DMS79 treated with DMSO at 0.1 percent for 48 hours (cell line): ENCODE data around the gene EDEM2.
"Not testable (repeated sequence)": the region's sequence is repeated elsewhere in the genome, so short reads cannot be mapped to it uniquely, and the experiment has no call there.

Experiments
- DNase-seq: peaks from one replicate; lab custom pipeline; 2025; lab: John Stamatoyannopoulos, UW

Gene EDEM2, protein sequence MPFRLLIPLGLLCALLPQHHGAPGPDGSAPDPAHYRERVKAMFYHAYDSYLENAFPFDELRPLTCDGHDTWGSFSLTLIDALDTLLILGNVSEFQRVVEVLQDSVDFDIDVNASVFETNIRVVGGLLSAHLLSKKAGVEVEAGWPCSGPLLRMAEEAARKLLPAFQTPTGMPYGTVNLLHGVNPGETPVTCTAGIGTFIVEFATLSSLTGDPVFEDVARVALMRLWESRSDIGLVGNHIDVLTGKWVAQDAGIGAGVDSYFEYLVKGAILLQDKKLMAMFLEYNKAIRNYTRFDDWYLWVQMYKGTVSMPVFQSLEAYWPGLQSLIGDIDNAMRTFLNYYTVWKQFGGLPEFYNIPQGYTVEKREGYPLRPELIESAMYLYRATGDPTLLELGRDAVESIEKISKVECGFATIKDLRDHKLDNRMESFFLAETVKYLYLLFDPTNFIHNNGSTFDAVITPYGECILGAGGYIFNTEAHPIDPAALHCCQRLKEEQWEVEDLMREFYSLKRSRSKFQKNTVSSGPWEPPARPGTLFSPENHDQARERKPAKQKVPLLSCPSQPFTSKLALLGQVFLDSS

GRCh38 chr20:35146920-35147574, at the start of gene EDEM2:
Gene EDEM2, minus strand, starts transcription at chr20:35147336. Its CDS starts 78 bp downstream, at chr20:35147258.
- DNase-seq = peak; percentile 81

- DNase-seq = no peak
These were observed 49.2 kb upstream of the EDEM2 start for GRCh38 chr20:35196313-35196712.

DNA sequence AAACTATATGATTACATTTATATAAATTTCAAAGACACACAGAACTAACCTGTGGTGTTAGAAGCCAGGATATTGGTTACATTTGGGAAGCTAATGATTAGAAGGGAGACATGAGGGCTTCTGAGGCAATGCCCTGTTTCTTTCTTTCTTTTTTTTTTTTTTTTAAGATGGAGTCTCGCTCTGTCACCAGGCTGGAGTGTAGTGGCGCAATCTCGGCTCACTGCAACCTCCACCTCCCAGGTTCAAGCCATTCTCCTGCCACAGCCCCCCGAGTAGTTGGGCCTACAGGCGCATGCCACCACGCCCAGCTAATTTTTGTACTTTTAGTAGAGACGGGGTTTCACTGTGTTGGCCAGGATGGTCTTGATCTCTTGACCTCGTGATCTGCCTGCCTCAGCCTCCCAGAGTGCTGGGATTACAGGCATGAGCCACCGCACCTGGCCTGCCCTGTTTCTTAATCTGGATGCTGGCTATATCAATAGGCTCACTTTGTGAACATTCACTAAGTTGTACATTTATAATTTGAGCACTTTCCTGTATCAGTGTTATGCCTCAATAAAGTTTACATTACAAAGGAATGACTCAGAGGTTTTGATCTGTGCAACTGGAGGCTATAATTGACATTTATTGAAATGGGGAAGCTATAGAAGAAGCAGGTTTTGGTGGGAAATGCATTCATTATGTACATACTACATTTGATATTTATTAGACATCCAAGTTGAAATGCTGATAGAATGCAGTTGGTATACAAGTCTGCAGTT, 46.1 kb upstream of the EDEM2 start:
- not testable (repeated sequence) for DNase-seq

DNA sequence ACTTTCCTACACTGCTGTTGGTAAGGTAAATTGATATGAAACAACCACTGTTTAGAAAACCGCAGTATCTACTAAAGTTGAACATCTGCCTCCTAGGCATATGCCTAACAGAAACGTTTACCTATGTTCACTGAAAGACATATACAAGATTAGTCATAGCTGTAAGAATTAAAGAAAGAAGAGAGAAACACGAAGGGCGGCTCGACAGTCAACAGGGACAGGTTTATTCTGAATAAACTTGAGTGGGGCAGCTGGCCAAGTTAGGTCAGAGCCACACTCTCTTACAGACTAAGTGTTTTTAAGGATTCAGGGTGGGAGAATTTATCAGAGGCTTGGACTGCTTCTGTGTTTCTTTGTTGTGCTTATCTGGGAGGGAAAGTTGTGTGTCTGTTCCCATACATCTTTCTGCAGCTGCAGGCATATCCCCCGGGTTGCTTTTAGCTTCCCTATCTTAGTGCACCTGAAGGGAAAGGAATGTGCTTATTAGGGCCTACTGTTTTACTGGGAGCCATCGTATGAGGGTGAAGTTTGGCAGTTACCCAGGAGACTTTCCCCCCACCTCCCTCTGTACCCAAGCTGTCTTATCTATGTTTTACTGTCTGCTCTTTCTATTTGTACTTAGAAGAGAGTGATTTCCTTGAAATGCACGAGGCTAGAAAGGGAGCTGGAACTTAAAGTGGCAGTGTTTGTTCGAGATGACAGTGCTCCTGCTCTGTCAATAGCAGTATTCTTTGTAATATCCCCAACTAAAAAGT, 45.2 kb upstream of the EDEM2 start:
- no peak for DNase-seq

DNA sequence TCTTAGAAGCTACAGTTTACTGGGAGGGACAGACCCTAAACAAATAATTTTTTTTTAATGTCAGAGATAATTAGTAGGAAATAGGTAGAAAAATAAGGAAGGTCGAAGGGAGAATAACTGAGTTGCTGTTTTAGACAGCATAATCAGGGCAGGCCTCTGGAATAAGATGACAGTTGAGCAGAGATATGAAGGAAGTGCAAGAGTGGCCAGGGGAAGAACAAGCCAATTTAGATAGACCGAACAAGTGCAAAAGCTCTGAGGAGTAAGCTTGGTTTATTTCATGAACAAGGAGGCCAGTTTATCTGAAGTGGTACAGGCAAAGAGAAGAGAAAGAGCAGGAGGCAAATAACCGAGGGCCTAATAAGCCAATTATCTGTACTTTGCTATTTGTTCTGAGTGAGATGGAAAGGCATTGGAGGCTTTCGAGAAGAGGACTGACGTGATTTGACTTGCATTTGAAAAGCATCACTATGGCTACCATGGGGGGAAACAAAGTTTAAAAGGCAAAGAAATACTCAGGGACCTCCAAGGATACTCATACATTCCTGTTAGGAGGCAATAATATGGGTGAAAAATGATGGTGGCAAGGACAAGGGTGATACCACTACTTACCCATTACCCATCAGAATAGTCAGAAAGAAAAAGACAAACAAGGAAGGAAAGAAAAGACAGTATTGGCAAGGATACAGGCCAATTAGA, 44.4 kb upstream of the EDEM2 start:
- DNase-seq = no peak

GRCh38 chr20:35190556-35190955, 43.4 kb upstream of the EDEM2 start:
- no peak for DNase-seq

- not testable (repeated sequence) for DNase-seq
These were observed 42.1 kb upstream of the EDEM2 start for GRCh38 chr20:35189223-35189622.

DNA sequence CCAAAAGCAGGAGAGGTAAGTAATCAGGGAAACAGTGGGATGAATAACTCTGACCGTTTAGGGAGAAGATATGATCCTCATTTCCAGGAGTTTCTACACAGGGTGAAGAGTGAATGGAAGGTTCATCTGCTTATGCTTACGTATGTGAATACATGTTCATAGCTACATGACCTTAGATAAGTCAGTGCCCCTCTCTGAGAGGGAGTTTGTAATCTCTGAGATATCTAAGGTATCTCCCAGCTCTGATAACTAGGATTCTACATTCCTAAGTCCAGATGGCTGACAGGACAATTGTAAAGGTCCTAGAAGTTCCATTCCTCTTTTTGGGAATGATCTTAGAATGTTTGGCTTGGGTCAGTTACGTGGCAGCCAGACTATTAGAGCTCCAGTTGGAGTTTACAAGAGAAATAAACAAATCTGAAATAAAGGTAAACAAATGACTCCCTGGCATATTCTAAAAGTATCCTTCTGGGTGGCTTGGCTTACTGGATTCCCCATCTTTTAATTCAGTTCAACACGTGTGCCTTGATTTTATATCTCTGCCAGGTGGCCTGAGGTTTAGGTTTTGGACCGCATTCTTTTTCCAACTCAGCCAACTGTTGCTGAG, 40.6 kb upstream of the EDEM2 start:
- DNase-seq = no peak

DNA sequence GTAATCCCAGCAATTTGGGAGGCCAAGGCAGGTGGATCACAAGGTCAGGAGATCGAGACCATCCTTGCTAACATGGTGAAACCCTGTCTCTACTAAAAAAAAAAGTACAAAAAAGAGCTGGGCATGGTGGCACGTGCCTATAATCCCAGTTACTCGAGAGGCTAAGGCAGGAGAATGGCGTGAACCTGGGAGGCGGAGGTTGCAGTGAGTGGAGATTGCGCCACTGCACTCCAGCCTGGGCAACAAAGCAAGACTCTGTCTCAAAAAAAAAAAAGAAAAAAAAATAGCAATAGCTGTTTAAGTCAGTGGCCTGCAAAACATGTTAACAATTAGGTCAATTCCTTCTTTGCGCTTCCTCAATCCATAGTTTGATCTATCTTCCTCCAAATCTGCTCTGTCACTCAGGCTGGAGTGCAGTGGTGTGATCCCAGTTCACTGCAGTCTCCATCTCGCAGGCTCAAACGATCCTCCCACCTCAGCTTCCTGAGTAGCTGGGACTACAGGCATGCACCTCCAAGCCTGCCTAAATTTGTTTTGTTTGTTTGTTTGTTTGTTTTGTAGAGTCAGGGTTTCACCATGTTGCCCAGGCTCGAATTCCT, 39.7 kb upstream of the EDEM2 start:
- DNase-seq = not testable (repeated sequence)

- DNase-seq = no peak
These were observed 34.6 kb upstream of the EDEM2 start for GRCh38 chr20:35181731-35182130.

DNA sequence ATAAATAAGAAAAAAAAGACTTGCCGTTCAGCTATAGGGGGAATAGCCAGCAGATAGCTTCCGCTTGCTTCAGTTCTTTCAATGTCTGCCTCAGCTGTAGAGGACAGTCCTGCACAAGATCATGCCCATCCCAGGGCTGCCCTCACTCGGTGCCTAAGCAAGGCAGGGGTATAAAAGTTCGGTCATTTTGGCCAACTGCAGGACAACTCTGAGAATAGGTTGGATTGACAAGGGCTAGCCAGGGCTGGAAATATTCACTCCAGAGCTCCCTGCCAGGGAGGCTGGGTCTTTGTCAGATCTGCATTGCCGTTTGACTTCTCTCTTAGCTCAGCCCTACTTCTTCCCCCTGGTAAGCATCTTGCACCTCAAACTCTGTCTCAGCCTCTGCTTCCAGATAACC, 33.1 kb upstream of the EDEM2 start:
- no peak for DNase-seq

DNA sequence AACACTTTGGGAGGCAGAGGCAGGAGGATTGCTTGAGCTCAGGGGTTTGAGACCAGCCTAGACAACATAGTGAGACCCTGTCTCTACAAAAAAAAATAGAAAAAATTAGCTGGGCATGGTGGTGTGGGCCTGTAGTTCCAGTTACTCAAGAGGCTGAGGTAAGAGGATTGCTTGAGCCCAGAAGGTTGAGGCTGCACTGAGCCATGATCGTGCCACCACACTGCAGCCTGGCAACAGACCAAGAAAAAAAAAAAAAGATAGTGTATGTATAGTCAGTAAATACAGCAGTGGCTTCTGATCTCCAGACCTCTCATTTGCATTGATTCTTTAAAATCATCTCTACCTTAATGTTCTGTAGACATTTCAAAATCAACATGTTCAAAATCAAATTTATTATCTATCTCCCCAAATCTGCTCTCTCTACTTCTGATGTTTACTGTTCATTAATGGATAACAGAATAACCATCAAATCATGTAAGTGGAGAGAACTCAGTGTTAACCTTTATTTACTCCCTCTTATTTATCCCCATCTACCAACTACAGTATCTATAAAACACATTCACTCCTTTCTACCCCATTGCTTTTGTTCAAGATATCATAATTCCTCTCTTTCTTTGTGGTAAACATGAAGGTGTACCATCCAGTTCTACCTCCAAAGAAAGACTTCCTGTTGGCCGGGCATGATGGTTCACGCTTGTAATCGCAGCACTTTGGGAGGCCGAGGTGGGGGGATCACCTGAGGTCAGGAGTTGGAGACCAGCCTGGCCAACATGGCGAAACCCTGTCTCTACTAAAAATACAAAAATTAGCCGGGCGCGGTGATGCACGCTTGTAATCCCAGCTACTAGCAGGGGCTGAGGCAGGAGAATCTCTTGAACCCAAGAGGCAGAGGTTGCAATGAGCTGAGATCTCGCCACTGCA, 32.4 kb upstream of the EDEM2 start:
- DNase-seq = no peak

GRCh38 chr20:35176132-35176531, 29.0 kb upstream of the EDEM2 start:
- DNase-seq = no peak

- no peak for DNase-seq
These were observed 27.5 kb upstream of the EDEM2 start for GRCh38 chr20:35174458-35175216.

DNA sequence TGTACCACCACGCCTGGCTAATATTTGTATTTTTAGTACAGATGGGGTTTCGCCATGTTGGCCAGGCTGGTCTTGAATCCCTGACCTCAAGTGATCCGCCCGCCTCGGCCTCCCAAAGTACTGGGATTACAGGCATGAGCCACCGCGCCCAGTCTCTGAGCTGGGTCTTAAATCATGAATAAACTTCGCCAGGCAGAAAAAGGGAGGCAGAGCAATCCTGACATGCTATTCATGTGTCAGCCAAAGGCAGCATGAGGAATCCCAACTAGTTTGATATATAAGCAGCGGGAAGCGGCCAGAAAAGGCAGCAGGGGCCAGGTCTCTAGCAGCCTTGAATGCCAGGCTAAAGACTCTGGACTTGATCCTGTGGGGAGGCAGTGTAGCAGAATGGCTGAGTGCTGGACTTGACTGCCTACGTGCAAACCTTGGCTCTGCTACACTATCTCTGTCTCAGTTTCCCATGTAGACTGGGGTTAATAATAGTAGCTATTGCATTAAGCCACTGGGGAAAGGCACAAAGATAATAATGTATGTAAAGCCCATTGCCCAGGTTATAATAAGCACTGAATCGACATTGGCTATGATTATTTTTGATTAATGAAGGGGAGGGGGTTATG, 26.5 kb upstream of the EDEM2 start:
- DNase-seq = no peak

- DNase-seq = no peak
These were observed 25.3 kb upstream of the EDEM2 start for GRCh38 chr20:35172434-35172806.

DNA sequence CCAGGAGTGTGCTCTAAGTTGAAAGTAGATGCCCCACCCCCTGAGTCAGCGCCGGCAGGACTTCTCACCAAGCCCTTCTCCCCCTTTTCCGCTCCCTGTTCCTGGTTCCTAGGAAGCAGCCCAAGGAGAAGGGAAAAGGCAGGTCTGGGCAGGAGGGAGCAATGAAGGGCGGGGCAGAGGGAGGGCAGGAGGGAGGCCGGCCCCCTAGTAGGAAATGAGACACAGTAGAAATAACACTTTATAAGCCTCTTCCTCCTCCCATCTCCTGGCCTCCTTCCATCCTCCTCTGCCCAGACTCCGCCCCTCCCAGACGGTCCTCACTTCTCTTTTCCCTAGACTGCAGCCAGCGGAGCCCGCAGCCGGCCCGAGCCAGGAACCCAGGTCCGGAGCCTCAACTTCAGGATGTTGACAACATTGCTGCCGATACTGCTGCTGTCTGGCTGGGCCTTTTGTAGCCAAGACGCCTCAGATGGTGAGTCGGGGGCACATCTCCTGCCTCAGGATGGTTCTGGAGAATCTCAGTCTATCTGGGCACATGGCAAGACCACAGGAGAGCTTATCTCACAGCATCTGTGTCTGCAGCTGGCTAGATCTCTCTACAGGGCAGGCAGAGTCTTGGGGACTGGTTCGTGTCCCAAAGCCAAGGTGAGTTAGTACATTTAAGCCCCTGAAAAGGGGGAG, 24.8 kb upstream of the EDEM2 start, which contains the start of gene PROCR:
PROCR (plus strand) TSS at position 320 of the 681 bp plus-strand sequence; CDS start at position 403, 83 bp downstream.
- DNase-seq = peak; percentile 54
